ENCODE data around the gene MEAK7.

MEAK7 gene

DNA sequence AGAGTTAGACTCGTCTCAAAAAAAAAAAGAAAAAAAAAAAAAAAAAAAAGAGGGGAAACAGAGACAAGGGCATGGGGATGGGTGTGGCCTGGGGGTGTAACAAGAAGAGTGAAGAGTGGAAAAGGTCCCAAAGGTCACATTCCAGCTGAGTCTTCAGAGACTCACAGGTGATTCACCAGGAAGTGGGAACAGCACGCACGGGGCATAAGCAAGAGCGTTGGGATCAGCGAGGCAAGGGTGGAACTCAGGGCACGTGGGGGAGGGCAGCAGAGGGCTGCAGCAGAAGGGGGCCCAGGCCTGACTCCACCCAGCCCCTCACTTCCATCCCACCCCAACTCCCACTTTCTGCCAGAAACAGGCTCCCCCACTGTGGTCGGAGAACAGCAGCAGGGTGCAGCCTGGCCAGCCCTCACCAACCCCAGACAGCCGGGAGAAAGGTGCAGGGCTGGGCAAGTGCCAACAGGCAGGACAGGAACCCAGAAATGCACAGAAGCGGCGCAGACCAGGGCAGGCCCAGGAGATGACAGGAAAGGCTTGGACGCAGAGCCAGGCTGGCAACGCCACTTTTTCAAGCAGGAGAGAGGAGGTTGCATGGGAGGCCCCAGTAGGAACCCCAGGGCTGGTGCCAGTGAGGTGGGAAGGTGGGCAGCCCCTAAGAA lies 3.3 kb downstream of the MEAK7 start (continued):
- no peak for TF ChIP-seq BACH2 (CRISPR knock-in tag; IDR thresholded peaks at IDR 0.05; ENCODE audit: borderline replicate concordance)
- TF ChIP-seq SNAI2 (CRISPR knock-in tag; IDR thresholded peaks at IDR 0.05), result no peak

DNA sequence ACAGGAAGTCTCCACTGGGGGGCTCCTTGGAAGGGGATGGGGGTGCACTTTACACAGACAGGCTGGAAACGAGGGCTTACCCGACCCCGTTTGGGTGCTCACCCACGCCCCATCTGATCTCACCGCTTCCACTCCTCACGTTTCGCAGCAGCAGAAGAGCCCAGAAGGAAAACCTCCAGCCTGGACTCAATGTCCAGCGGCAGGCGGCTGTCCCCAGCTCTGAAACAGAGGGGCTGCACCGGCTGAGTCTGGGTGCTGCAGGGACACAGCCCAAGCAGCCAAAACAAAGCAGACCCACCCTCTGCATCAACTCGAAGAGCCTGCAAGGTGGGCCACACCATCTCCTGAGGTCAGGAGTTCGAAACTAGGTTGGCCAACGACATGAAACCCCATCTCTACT lies 3.9 kb downstream of the MEAK7 start:
- ATAC-seq, result no peak
- TF ChIP-seq, protein P1, sequence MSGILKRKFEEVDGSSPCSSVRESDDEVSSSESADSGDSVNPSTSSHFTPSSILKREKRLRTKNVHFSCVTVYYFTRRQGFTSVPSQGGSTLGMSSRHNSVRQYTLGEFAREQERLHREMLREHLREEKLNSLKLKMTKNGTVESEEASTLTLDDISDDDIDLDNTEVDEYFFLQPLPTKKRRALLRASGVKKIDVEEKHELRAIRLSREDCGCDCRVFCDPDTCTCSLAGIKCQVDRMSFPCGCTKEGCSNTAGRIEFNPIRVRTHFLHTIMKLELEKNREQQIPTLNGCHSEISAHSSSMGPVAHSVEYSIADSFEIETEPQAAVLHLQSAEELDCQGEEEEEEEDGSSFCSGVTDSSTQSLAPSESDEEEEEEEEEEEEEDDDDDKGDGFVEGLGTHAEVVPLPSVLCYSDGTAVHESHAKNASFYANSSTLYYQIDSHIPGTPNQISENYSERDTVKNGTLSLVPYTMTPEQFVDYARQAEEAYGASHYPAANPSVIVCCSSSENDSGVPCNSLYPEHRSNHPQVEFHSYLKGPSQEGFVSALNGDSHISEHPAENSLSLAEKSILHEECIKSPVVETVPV (CRISPR knock-in tag; IDR thresholded peaks at IDR 0.05), result no peak
- TF ChIP-seq, protein P2, sequence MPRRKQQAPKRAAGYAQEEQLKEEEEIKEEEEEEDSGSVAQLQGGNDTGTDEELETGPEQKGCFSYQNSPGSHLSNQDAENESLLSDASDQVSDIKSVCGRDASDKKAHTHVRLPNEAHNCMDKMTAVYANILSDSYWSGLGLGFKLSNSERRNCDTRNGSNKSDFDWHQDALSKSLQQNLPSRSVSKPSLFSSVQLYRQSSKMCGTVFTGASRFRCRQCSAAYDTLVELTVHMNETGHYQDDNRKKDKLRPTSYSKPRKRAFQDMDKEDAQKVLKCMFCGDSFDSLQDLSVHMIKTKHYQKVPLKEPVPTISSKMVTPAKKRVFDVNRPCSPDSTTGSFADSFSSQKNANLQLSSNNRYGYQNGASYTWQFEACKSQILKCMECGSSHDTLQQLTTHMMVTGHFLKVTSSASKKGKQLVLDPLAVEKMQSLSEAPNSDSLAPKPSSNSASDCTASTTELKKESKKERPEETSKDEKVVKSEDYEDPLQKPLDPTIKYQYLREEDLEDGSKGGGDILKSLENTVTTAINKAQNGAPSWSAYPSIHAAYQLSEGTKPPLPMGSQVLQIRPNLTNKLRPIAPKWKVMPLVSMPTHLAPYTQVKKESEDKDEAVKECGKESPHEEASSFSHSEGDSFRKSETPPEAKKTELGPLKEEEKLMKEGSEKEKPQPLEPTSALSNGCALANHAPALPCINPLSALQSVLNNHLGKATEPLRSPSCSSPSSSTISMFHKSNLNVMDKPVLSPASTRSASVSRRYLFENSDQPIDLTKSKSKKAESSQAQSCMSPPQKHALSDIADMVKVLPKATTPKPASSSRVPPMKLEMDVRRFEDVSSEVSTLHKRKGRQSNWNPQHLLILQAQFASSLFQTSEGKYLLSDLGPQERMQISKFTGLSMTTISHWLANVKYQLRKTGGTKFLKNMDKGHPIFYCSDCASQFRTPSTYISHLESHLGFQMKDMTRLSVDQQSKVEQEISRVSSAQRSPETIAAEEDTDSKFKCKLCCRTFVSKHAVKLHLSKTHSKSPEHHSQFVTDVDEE (CRISPR knock-in tag; IDR thresholded peaks at IDR 0.05), result no peak
- no peak for TF ChIP-seq ZNF565 (CRISPR knock-in tag; conservative IDR thresholded peaks at IDR 0.05; ENCODE audit: low read depth)
- no peak for TF ChIP-seq ZFP30 (CRISPR knock-in tag; IDR thresholded peaks at IDR 0.05)

DNA sequence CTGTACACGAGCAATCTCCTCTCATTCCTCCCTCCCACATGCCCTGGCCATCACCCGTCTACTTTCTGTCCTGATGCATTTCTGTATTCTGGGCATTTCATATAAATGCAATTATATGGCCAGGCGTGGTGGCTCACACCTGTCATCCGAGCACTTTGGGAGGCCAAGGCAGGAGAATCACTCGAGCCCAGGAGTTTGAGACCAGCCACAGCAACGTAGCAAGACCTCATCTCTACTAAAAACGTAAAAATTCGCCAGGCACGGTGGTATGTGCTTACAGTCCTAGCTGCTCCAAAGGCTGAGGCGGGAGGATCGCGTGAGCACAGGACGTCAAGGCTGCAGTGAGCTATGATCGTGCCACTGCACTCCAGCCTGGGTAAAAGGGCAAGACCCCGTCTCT lies 4.8 kb downstream of the MEAK7 start:
- ATAC-seq, result no peak
- TF ChIP-seq, protein P2 (CRISPR knock-in tag; IDR thresholded peaks at IDR 0.05), result no peak
- TF ChIP-seq GLIS3 (CRISPR knock-in tag; IDR thresholded peaks at IDR 0.05) (no peak), ARNTL (CRISPR knock-in tag; IDR thresholded peaks at IDR 0.05; ENCODE audit: borderline replicate concordance, low read depth) (no peak), RARB (CRISPR knock-in tag; IDR thresholded peaks at IDR 0.05) (no peak), ZNF70 (CRISPR knock-in tag; IDR thresholded peaks at IDR 0.05) (no peak), ZNF565 (CRISPR knock-in tag; conservative IDR thresholded peaks at IDR 0.05; ENCODE audit: low read depth) (no peak), CSDC2 (CRISPR knock-in tag; IDR thresholded peaks at IDR 0.05) (no peak), TCF4 (CRISPR knock-in tag; IDR thresholded peaks at IDR 0.05; ENCODE audit: borderline replicate concordance) (no peak), ISL1 (CRISPR knock-in tag; IDR thresholded peaks at IDR 0.05) (no peak)
- TF ChIP-seq, protein P3, sequence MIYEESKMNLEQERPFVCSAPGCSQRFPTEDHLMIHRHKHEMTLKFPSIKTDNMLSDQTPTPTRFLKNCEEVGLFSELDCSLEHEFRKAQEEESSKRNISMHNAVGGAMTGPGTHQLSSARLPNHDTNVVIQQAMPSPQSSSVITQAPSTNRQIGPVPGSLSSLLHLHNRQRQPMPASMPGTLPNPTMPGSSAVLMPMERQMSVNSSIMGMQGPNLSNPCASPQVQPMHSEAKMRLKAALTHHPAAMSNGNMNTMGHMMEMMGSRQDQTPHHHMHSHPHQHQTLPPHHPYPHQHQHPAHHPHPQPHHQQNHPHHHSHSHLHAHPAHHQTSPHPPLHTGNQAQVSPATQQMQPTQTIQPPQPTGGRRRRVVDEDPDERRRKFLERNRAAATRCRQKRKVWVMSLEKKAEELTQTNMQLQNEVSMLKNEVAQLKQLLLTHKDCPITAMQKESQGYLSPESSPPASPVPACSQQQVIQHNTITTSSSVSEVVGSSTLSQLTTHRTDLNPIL (CRISPR knock-in tag; IDR thresholded peaks at IDR 0.05; ENCODE audit: low read depth), result no peak
- TF ChIP-seq, protein P1 (CRISPR knock-in tag; IDR thresholded peaks at IDR 0.05), result no peak
- TF ChIP-seq, protein P4, sequence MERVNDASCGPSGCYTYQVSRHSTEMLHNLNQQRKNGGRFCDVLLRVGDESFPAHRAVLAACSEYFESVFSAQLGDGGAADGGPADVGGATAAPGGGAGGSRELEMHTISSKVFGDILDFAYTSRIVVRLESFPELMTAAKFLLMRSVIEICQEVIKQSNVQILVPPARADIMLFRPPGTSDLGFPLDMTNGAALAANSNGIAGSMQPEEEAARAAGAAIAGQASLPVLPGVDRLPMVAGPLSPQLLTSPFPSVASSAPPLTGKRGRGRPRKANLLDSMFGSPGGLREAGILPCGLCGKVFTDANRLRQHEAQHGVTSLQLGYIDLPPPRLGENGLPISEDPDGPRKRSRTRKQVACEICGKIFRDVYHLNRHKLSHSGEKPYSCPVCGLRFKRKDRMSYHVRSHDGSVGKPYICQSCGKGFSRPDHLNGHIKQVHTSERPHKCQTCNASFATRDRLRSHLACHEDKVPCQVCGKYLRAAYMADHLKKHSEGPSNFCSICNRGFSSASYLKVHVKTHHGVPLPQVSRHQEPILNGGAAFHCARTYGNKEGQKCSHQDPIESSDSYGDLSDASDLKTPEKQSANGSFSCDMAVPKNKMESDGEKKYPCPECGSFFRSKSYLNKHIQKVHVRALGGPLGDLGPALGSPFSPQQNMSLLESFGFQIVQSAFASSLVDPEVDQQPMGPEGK (CRISPR knock-in tag; IDR thresholded peaks at IDR 0.05; ENCODE audit: borderline replicate concordance), result no peak
- TF ChIP-seq, protein P5, sequence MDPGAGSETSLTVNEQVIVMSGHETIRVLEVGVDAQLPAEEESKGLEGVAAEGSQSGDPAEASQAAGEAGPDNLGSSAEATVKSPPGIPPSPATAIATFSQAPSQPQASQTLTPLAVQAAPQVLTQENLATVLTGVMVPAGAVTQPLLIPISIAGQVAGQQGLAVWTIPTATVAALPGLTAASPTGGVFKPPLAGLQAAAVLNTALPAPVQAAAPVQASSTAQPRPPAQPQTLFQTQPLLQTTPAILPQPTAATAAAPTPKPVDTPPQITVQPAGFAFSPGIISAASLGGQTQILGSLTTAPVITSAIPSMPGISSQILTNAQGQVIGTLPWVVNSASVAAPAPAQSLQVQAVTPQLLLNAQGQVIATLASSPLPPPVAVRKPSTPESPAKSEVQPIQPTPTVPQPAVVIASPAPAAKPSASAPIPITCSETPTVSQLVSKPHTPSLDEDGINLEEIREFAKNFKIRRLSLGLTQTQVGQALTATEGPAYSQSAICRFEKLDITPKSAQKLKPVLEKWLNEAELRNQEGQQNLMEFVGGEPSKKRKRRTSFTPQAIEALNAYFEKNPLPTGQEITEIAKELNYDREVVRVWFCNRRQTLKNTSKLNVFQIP (CRISPR knock-in tag; IDR thresholded peaks at IDR 0.05; ENCODE audit: borderline replicate concordance, low read depth), result no peak

Measured in SK-N-SH treated with all-trans-retinoic acid at 6 μM for 48 hours (cell line).